ENCODE results near the gene SOX30. TPM values are rescaled to one million over a fixed set of nuclear protein-coding genes. Genes with fewer than 3 reads are reported as not detected.
A peak's percentile ranks its signal among the peaks of the same experiment; 100 is the strongest.

Gene SOX30
- polyA plus RNA-seq, 1 donor, result 1.0 TPM

DNA sequence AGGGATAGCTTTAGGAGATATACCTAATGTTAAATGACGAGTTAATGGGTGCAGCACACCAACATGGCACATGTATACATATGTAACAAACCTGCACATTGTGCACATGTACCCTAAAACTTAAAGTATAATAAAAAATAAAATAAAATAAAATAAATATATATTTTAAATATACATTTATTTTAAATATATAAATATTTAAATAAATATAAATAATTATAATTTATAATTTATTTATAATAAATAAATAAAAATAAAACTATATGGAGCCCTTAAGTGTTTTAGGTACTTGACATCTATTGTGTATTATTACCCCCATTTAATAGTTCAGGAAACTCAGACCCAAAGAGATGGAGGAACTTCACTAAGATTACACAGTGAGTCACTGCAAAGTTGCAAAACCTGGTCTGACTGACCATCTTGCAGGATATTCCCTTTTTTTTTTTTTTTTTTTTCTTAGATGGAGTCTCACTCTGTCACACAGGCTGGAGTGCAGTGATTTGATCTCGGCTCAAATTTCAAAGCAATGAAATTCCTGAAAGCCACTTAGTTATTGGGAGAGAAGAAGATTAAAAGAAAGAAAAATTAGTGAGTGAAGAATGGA, 13.3 kb upstream of the SOX30 start:
- WGBS (ENCODE audit: insufficient coverage, low lambda C conversion rate), result no CpG with 5 or more reads among the region's 2 CpGs
- Histone ChIP-seq H3K4me1 (ENCODE audit: control insufficient read depth, insufficient read depth, low read length) (peaks cover 12% of the 10 kb centered on the region), H3K4me3 (ENCODE audit: low read length) (no peak overlapping the region), H3K9me3 (ENCODE audit: control insufficient read depth, low read depth, low read length) (peaks cover 3% of the 10 kb centered on the region), H3K27ac (ENCODE audit: low read length) (no peak overlapping the region), H3K36me3 (ENCODE audit: control insufficient read depth, insufficient read depth, low read length) (no peaks in the 10 kb centered on the region), H3K27me3 (ENCODE audit: control insufficient read depth, insufficient read depth, low read length) (no peaks in the 10 kb centered on the region)
- DNase-seq, result no peak

DNA sequence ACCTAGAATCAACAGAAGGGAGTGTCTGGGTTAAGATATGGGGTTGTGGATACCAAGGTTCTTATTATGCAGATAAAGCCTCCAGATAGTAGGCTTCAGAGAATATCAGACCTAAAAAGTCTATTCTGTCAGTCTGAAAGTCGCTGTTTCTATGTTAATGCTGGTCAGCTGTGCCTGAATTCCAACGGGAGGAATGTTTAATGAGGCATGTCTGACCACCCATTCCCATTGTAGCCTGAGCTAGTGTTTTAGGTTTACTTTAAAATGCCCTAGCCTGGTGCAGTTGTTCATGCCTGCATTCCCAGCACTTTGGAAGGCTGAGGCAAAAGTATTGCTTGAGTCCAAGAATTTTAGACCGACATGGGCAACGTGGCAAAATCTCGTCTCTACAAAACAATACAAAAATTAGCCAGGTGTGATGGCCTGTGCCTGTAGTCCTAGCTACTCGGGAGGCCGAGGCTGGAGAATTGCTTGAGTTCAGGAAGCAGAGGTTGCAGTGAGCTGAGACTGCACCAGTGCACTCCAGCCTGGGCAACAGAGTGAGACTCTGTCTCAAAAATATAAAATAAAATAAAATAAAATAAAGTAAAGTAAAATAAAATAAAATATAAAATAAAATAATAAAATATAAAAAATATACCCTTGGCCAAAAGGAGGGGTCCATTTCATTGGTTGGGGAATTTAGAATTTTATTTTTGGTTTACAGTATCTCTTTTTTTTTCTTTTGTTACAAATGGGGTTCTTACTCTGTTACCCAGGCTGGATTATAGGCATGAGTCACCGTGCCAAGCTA, 7.8 kb upstream of the SOX30 start:
- no peak for DNase-seq
- no peak overlapping the region for H3K4me3 ChIP-seq (ENCODE audit: low read length)
- no peaks in the 10 kb centered on the region for H3K4me1 ChIP-seq (ENCODE audit: control insufficient read depth, insufficient read depth, low read length)
- no peak overlapping the region for H3K27ac ChIP-seq (ENCODE audit: low read length)
- H3K27me3 ChIP-seq (ENCODE audit: control insufficient read depth, insufficient read depth, low read length), result no peaks in the 10 kb centered on the region
- peaks cover 2% of the 10 kb centered on the region for H3K36me3 ChIP-seq (ENCODE audit: control insufficient read depth, insufficient read depth, low read length)
- H3K9me3 ChIP-seq (ENCODE audit: control insufficient read depth, low read depth, low read length), result peaks cover 14% of the 10 kb centered on the region
- WGBS (ENCODE audit: insufficient coverage, low lambda C conversion rate), result no CpG with 5 or more reads among the region's 8 CpGs

DNA sequence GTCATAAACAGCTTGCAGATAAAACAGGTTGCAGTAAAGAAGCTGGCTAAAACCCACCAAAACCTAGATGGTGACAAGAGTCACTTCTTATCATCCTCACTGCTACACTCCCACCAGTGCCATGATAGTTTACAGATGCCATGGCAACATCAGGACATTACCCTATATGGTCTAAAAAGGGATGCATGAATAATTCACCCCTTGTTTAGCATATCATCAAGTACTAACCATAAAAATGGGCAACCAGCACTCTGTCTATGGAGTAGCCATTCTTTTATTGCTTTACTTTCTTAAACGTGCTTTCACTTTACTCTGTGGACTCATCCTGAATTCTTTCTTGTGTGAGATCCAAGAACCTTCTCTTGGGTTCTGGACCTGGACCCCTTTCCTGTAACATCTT, 6.7 kb upstream of the SOX30 start:
- no peaks in the 10 kb centered on the region for H3K4me1 ChIP-seq (ENCODE audit: control insufficient read depth, insufficient read depth, low read length)
- H3K27me3 ChIP-seq (ENCODE audit: control insufficient read depth, insufficient read depth, low read length), result no peaks in the 10 kb centered on the region
- no peak overlapping the region for H3K27ac ChIP-seq (ENCODE audit: low read length)
- H3K9me3 ChIP-seq (ENCODE audit: control insufficient read depth, low read depth, low read length), result peaks cover 14% of the 10 kb centered on the region
- no peak overlapping the region for H3K4me3 ChIP-seq (ENCODE audit: low read length)
- no peak for DNase-seq
- no CpG with 5 or more reads among the region's 1 CpG for WGBS (ENCODE audit: insufficient coverage, low lambda C conversion rate)
- peaks cover 2% of the 10 kb centered on the region for H3K36me3 ChIP-seq (ENCODE audit: control insufficient read depth, insufficient read depth, low read length)

DNA sequence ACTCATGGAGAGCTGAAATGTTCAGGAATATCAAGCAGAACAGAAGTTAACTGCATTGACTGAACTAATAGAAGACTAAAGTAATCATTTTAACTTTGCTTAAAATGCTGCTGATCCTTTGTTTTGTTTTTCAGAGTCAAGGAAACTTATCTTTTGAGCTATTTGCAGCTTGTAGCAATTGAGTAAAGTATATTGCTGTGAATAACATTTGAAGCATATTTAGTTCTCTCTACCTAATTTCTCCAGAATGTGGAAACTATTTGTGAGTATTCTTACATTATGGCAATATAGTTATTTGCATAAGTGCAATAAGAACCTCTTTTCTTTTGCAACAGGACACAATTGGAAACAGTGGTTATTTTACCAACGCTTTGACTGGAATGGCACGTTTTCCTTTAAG, 5.3 kb upstream of the SOX30 start:
- Histone ChIP-seq H3K4me3 (ENCODE audit: low read length) (no peak overlapping the region), H3K36me3 (ENCODE audit: control insufficient read depth, insufficient read depth, low read length) (peaks cover 2% of the 10 kb centered on the region), H3K27ac (ENCODE audit: low read length) (no peak overlapping the region), H3K4me1 (ENCODE audit: control insufficient read depth, insufficient read depth, low read length) (no peaks in the 10 kb centered on the region), H3K9me3 (ENCODE audit: control insufficient read depth, low read depth, low read length) (peaks cover 14% of the 10 kb centered on the region), H3K27me3 (ENCODE audit: control insufficient read depth, insufficient read depth, low read length) (no peaks in the 10 kb centered on the region)
- WGBS (ENCODE audit: insufficient coverage, low lambda C conversion rate), result no CpG with 5 or more reads among the region's 2 CpGs
- DNase-seq, result no peak

DNA sequence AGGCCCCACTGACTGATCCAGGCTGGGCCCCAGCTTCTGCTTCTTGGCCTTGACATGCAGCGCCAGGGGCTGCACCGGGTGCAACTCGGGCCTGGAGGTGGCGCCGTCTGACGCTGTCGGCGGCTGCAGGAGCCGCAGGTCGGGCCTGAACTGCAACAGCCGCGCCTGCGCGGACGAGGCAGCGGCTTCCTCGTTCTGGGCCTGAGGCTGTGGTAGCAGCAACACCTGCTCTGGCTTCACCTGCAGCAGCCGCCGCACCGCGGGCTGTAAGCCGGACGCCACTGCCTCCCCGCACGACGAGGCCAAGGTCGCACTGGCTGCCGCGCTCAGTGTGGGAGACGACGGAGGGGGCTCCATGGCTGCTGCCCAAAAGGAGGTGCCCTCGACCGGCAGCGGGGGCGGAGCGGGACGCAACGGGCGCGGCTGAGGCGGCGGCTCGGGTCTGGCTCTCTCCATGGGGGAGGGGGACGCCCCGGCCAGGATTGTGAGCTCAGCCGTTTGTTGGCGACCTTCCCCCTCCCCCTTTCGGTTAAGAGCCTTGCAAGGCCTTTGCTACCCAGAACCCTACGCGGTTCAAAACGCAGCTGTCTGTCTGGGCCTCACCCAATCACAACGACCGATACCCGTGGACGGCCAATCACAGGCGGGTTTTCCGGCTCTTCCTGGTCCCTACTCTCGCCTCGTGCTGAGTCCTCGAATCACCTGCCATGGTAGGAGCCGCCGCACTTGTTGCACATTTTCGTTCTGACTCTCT, 438 bp downstream of the SOX30 start:
- Histone ChIP-seq H3K4me1 (ENCODE audit: control insufficient read depth, insufficient read depth, low read length) (peaks cover 4% of the 10 kb centered on the region), H3K36me3 (ENCODE audit: control insufficient read depth, insufficient read depth, low read length) (no peaks in the 10 kb centered on the region), H3K27ac (ENCODE audit: low read length) (peak overlapping the region; percentile 40), H3K4me3 (ENCODE audit: low read length) (peak overlapping the region; percentile 56), H3K9me3 (ENCODE audit: control insufficient read depth, low read depth, low read length) (peaks cover 17% of the 10 kb centered on the region), H3K27me3 (ENCODE audit: control insufficient read depth, insufficient read depth, low read length) (no peaks in the 10 kb centered on the region)
- WGBS (ENCODE audit: insufficient coverage, low lambda C conversion rate), result 100% methylated on average over 1 of the region's 63 CpGs
- peak; percentile 85 to 91 for DNase-seq

DNA sequence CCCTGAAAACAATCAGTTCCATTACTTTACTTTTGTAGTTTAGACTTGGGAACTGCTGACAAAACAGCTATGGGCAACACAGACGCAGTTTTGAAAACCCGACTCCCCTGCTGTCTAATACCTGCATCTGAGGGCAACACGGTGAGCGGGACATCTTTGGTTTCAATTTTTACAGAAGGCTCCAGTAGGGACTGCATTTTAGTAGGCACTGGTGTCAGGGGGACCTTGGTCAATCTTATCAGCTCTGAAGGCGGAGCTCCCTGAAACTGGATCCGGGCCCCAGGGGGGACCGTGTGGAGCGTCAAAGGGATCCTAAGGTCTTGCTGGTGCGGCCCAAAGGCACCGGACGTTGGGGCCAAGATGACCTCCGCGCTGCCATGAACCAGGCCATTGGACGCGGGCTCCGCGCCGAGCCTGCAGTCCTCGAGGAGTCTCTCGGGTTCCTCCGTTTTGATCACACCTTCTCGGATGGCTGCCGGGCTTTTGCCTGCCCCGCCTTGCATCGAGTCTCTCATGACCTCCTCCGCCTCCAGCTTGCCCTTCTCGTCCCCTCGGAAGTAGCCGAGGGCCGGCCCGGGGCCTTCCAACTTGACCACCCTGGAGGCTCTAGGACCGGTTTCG, 1.1 kb downstream of the SOX30 start:
- Histone ChIP-seq H3K36me3 (ENCODE audit: control insufficient read depth, insufficient read depth, low read length) (no peaks in the 10 kb centered on the region), H3K27ac (ENCODE audit: low read length) (peak overlapping the region; percentile 40), H3K9me3 (ENCODE audit: control insufficient read depth, low read depth, low read length) (peaks cover 13% of the 10 kb centered on the region), H3K4me3 (ENCODE audit: low read length) (peak overlapping the region; percentile 56), H3K4me1 (ENCODE audit: control insufficient read depth, insufficient read depth, low read length) (peaks cover 4% of the 10 kb centered on the region), H3K27me3 (ENCODE audit: control insufficient read depth, insufficient read depth, low read length) (no peaks in the 10 kb centered on the region)
- no CpG with 5 or more reads among the region's 33 CpGs for WGBS (ENCODE audit: insufficient coverage, low lambda C conversion rate)
- DNase-seq, result peak in 1 of 2 donors; percentile 53

DNA sequence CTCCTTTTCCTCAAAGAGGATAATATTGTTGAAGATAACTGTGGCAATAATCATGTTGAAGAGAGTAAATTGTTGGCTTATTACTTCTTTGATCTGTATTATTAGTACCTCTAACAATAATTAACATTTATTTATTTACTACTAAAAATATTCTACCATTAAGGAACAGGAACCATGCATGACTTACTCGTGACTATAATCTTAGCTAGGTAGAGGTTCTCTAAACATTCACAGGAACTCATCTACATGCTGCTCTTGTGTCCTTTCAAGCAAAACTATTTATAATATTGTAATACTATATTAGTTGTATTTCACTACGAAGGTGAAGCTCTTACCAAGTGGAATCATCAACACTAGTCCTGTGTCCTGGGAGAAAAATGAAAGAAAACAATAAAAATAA, 3.1 kb downstream of the SOX30 start:
- peaks cover 13% of the 10 kb centered on the region for H3K9me3 ChIP-seq (ENCODE audit: control insufficient read depth, low read depth, low read length)
- no peak for DNase-seq

DNA sequence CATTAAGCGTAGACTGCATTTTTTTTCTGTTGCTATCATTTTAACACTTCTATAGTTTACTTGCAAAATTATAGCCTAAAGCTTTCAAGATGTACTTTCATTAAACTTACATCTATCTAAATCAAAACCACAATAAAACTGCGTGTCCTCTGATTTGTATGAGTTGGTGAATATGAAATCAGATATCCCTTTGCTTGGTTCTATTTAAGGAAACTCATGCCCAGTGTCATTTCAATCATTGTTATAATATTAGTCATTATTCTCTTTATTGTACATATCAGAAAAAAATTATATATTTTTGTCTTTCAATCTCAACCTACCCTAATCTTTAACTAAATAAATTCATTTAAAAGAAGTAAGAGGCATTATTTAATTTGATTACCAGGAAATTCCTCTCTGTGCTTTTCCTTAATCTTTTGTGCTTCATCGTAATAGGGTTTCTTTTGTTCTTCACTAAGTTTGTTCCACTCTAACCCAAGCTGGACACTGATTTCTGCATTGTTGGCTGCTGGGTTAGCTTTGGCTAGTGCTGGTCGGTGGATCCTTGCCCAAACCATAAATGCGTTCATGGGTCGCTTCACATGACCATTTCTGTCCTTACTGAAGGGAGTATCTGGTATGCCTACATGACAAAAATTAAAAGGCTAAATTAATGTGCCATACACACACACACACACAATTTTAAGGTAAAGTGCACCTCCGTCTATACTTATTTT, 3.8 kb downstream of the SOX30 start:
- peaks cover 4% of the 10 kb centered on the region for H3K4me1 ChIP-seq (ENCODE audit: control insufficient read depth, insufficient read depth, low read length)
- WGBS (ENCODE audit: insufficient coverage, low lambda C conversion rate), result 82% methylated on average over 2 of the region's 7 CpGs
- no peaks in the 10 kb centered on the region for H3K36me3 ChIP-seq (ENCODE audit: control insufficient read depth, insufficient read depth, low read length)

More for the DNA sequence above, 3.1 kb downstream of the SOX30 start:
- Histone ChIP-seq H3K27me3 (ENCODE audit: control insufficient read depth, insufficient read depth, low read length) (no peaks in the 10 kb centered on the region), H3K4me3 (ENCODE audit: low read length) (no peak overlapping the region), H3K27ac (ENCODE audit: low read length) (no peak overlapping the region), H3K4me1 (ENCODE audit: control insufficient read depth, insufficient read depth, low read length) (peaks cover 4% of the 10 kb centered on the region), H3K36me3 (ENCODE audit: control insufficient read depth, insufficient read depth, low read length) (no peaks in the 10 kb centered on the region)
- WGBS (ENCODE audit: insufficient coverage, low lambda C conversion rate), result 67% methylated on average over 1 of the region's 2 CpGs

DNA sequence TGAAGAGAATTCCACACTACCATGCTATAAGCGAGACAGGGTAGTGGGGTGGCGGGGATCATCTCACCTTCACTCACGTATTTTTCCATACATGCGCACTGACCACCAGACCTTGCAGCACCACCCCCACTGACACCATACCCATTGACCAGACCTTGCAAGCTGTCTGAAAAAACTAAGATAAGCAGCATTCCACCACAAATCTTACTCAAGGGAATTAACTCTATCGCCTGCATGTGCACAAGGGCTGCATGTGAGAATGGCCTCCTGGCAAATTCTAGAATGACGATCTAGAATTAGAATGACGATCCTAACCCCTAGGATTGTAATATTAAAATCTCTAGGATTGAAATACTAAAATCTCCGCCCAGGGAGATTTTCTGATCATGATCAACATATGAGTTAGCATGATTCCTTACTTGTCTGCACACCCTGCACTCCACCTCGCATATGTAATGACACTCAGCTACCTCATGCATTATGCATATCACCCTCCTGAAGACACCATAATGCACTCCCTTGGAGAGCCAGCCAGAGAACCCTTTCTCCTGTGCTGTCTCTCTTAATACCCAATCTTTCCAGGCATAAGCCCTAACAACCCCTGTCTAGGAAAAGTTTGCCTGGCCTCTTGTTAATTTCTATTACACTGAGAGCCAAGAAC, 11.7 kb downstream of the SOX30 start:
- no peaks in the 10 kb centered on the region for H3K4me1 ChIP-seq (ENCODE audit: control insufficient read depth, insufficient read depth, low read length)
- no peak overlapping the region for H3K27ac ChIP-seq (ENCODE audit: low read length)
- WGBS (ENCODE audit: insufficient coverage, low lambda C conversion rate), result 100% methylated on average over 2 of the region's 9 CpGs
- no peak overlapping the region for H3K4me3 ChIP-seq (ENCODE audit: low read length)
- DNase-seq, result no peak
- no peaks in the 10 kb centered on the region for H3K27me3 ChIP-seq (ENCODE audit: control insufficient read depth, insufficient read depth, low read length)
- H3K36me3 ChIP-seq (ENCODE audit: control insufficient read depth, insufficient read depth, low read length), result no peaks in the 10 kb centered on the region
- H3K9me3 ChIP-seq (ENCODE audit: control insufficient read depth, low read depth, low read length), result no peaks in the 10 kb centered on the region

More for the DNA sequence above, 3.8 kb downstream of the SOX30 start:
- Histone ChIP-seq H3K27me3 (ENCODE audit: control insufficient read depth, insufficient read depth, low read length) (no peaks in the 10 kb centered on the region), H3K27ac (ENCODE audit: low read length) (no peak overlapping the region), H3K4me3 (ENCODE audit: low read length) (no peak overlapping the region), H3K9me3 (ENCODE audit: control insufficient read depth, low read depth, low read length) (peaks cover 13% of the 10 kb centered on the region)
- no peak for DNase-seq

All from large intestine (tissue), 3 donors.